K562 (cell line): ENCODE measurements around the gene MXRA7. TPM values are rescaled to one million over a fixed set of nuclear protein-coding genes. Genes with fewer than 3 reads are reported as not detected.
A peak's percentile ranks its signal among the peaks of the same experiment; 100 is the strongest.

Source experiments
- ATAC-seq: fragments of 200-7000 bp; cut with Tn5 transposase; 3 replicates; pipeline ENCODE4 v1.9.1; 2020; ENCODE audit warnings: moderate library complexity
- BruUV-seq: library from RNA; stranded (reverse); fragments of 400-500 nt; replicated peaks from 2 replicates; lab custom pipeline; 2021; lab: Mats Ljungman, UMichigan
- CTCF ChIA-PET: fragments of 300-600 bp; formaldehyde crosslinking; extraction: SDS; loops from one replicate; lab custom pipeline; 2021; ENCODE audit warnings: low intra/inter-chr PET ratio; lab: Yijun Ruan, JAX
- POLR2A ChIA-PET: fragments of 300-600, 350-650 bp; sonication (Branson Sonifier 250); formaldehyde crosslinking; extraction: SDS; loops from one replicate; lab custom pipeline; 2021; ENCODE audit warnings: antibody characterized with exemption, inconsistent platforms; lab: Yijun Ruan, JAX
- DNase-seq, 4 experiments: peaks; one replicate each; pipeline versions ENCODE4 v3.0.0 to v3.0.0-alpha.2; 2011 to 2018; ENCODE audit warnings: low spot score in 3 of 4, mixed read lengths in 3 of 4; ENCODE audit errors: extremely low read depth in 1 of 4
- FAIRE-seq: peaks from 2 replicates; lab custom pipeline; 2011; peaks lifted over from hg19 to GRCh38; lab: Jason Lieb, UNC
- H2AFZ ChIP-seq: 2 replicates; pipeline ENCODE4 v1.6.0; 2011; ENCODE audit warnings: low read depth, low read length, control low read depth, inconsistent platforms
- H3K27ac ChIP-seq: fragments of 200-600 bp; 3 replicates; pipeline ENCODE4 v1.8.0; 2011; ENCODE audit warnings: low read depth, mild to moderate bottlenecking, control low read depth, inconsistent platforms, low read length, moderate library complexity, mixed read lengths; ENCODE audit errors: extremely low read depth
- H3K27me3 ChIP-seq, 2 experiments: fragments of 300-600 bp in 1 of 2; 2 replicates in 1 of 2; 3 replicates in 1 of 2; pipeline versions ENCODE4 v1.6.0 to v1.8.0; 2011; ENCODE audit warnings: inconsistent platforms in 2 of 2, low read length in 2 of 2, mild to moderate bottlenecking in 1 of 2, mixed read lengths in 1 of 2, moderate library complexity in 1 of 2; ENCODE audit not compliant: control insufficient read depth in 2 of 2, insufficient read depth in 2 of 2
- H3K36me3 ChIP-seq: fragments of 300-600 bp; 3 replicates; pipeline ENCODE4 v1.8.0; 2011; ENCODE audit warnings: mild to moderate bottlenecking, low read length, inconsistent platforms; ENCODE audit not compliant: control insufficient read depth, insufficient read depth
- H3K4me1 ChIP-seq, 2 experiments: fragments of 200-600 bp in 1 of 2; replicated peaks in 1 of 2; 2 replicates in 1 of 2; 3 replicates in 1 of 2; pipeline versions ENCODE4 v1.5.1 to v1.8.0; 2011; ENCODE audit warnings: inconsistent platforms in 2 of 2, low read length in 2 of 2, mild to moderate bottlenecking in 1 of 2, mixed read lengths in 1 of 2, moderate library complexity in 1 of 2; ENCODE audit not compliant: control insufficient read depth in 2 of 2, insufficient read depth in 2 of 2
- H3K4me2 ChIP-seq: 2 replicates; pipeline ENCODE4 v1.6.1; 2011; ENCODE audit warnings: low read length, control low read depth, inconsistent platforms, mixed read lengths; ENCODE audit not compliant: insufficient read depth
- H3K4me3 ChIP-seq: fragments of 200-600 bp; sonication (generic), shearing (Covaris generic); 2 replicates; pipeline ENCODE4 v1.5.1; 2016; ENCODE audit warnings: control low read depth, inconsistent platforms
- H3K79me2 ChIP-seq: fragments of 200-600 bp; 3 replicates; pipeline ENCODE4 v1.8.0; 2011; ENCODE audit warnings: low read length, inconsistent platforms; ENCODE audit not compliant: control insufficient read depth, insufficient read depth
- H3K9ac ChIP-seq, 2 experiments: 2 replicates each; pipeline versions ENCODE4 v1.6.0 to v1.6.1; 2011; ENCODE audit warnings: low read depth in 2 of 2, low read length in 2 of 2, control low read depth in 1 of 2, inconsistent platforms in 1 of 2, mild to moderate bottlenecking in 1 of 2, mixed read lengths in 1 of 2; ENCODE audit not compliant: insufficient read depth in 1 of 2
- H3K9me1 ChIP-seq: one replicate; pipeline ENCODE4 v1.6.0; 2011; ENCODE audit warnings: inconsistent platforms, mild to moderate bottlenecking, low read length, moderate library complexity; ENCODE audit not compliant: control insufficient read depth, insufficient read depth
- H3K9me3 ChIP-seq: replicated peaks from 2 replicates; pipeline ENCODE4 v1.5.1; 2011; ENCODE audit warnings: low read depth, low read length, inconsistent platforms; ENCODE audit not compliant: control insufficient read depth, insufficient read depth
- H4K20me1 ChIP-seq: replicated peaks from 2 replicates; pipeline ENCODE4 v1.6.1; 2011; ENCODE audit warnings: low read length, inconsistent platforms, mixed read lengths; ENCODE audit not compliant: control insufficient read depth, insufficient read depth
- ATF3 ChIP-seq, 2 experiments: fragments of 450-650 bp in 1 of 2; sonication (generic) in 1 of 2; formaldehyde crosslinking in 1 of 2; IDR thresholded peaks in 1 of 2; conservative IDR thresholded peaks in 1 of 2; 2 replicates each; pipeline versions ENCODE4 v1.6.1 to v1.8.1; 2016 to 2023; ENCODE audit warnings: mild to moderate bottlenecking in 2 of 2, moderate library complexity in 2 of 2, inconsistent platforms in 1 of 2, missing genetic modification reagents in 1 of 2
- CBX5 ChIP-seq: IDR thresholded peaks from 2 replicates; pipeline ENCODE4 v1.6.1; 2014; ENCODE audit warnings: low read depth, borderline replicate concordance
- CREM ChIP-seq: IDR thresholded peaks from 2 replicates; pipeline ENCODE4 v1.6.1; 2014; ENCODE audit warnings: antibody characterized with exemption, low read depth
- EGR1 ChIP-seq: fragments of 450-650 bp; conservative IDR thresholded peaks from 2 replicates; pipeline ENCODE4 v1.6.1; 2017; ENCODE audit warnings: mild to moderate bottlenecking
- ETV1 ChIP-seq: fragments of 450-650 bp; conservative IDR thresholded peaks from 2 replicates; pipeline ENCODE4 v1.6.1; 2016; ENCODE audit warnings: missing genetic modification characterization, control low read depth, low read depth, missing compliant biosample characterization
- HDAC2 ChIP-seq: fragments of 450-650 bp; IDR thresholded peaks from 2 replicates; pipeline ENCODE4 v1.6.1; 2016; ENCODE audit warnings: mild to moderate bottlenecking
- MAFF ChIP-seq: IDR thresholded peaks from 2 replicates; pipeline ENCODE4 v1.6.1; 2012; ENCODE audit warnings: low read length, improper control_type of control experiment
- MEF2A ChIP-seq: IDR thresholded peaks from 2 replicates; pipeline ENCODE4 v1.6.1; 2011; ENCODE audit warnings: low read depth, mild to moderate bottlenecking, low read length, moderate library complexity; ENCODE audit not compliant: control insufficient read depth
- PHF21A ChIP-seq: fragments of 450-650 bp; IDR thresholded peaks from 2 replicates; pipeline ENCODE4 v1.6.1; 2017; ENCODE audit warnings: low read depth, borderline replicate concordance
- PKNOX1 ChIP-seq: fragments of 450-650 bp; IDR thresholded peaks from 2 replicates; pipeline ENCODE4 v1.6.1; 2016
- YY1 ChIP-seq, 3 experiments: IDR thresholded peaks; 2 replicates each; pipeline ENCODE4 v1.6.1; 2011; ENCODE audit warnings: low read length in 2 of 3, mild to moderate bottlenecking in 2 of 3, moderate library complexity in 2 of 3, borderline replicate concordance in 1 of 3, control low read depth in 1 of 3, low read depth in 1 of 3; ENCODE audit not compliant: insufficient read depth in 3 of 3, insufficient replicate concordance in 2 of 3, control insufficient read depth in 1 of 3, insufficient read length in 1 of 3; ENCODE audit errors: extremely low read depth in 1 of 3
- ZNF584 ChIP-seq: fragments of 200-800 bp; sonication (Bioruptor generic); IDR thresholded peaks from 2 replicates; pipeline ENCODE4 v1.6.1; 2016; ENCODE audit warnings: low read depth, mild to moderate bottlenecking, missing genetic modification characterization, missing compliant biosample characterization
- WGBS: fragments of 100-300 bp; shearing (Covaris generic); methylation state at CpG from one replicate; pipeline ENCODE4 v1.1.6; 2016; ENCODE audit warnings: low coverage, mixed read lengths; ENCODE audit not compliant: insufficient coverage; ENCODE audit errors: missing lambda C conversion rate; 5-methylcytosine and 5-hydroxymethylcytosine counted together
- in situ Hi-C: fragments of 300-500 bp; cut with MboI; formaldehyde crosslinking; loops from 4 replicates; pipeline ENCODE4 v1.15.0; 2018; ENCODE audit warnings: inconsistent platforms, mixed read lengths
- intact Hi-C: fragments of 100-400 bp; cut with micrococcal nuclease; formaldehyde crosslinking; loops from 2 replicates; pipeline ENCODE4 v1.14.2; 2022
- polyA plus RNA-seq, 8 experiments: library from polyadenylated mRNA; depleted of rRNA in 4 of 8; stranded (reverse) in 5 of 8; unstranded in 3 of 8; fragments of >200 nt; fragmentation: Nextera tagmentation in 2 of 8; fragmentation: Illumina TruSeq in 1 of 8; extraction: Ambion mirVana in 2 of 8; extraction: Trizol in 1 of 8; gene quantifications; 2 replicates each; pipeline versions ENCODE4 v1.2.1 to v1.2.3, GENCODE V29; 2011 to 2014; ENCODE audit warnings: inconsistent platforms in 1 of 8, missing spikeins in 1 of 8
- total RNA-seq, 7 experiments: library from RNA; depleted of rRNA in 6 of 7; stranded (reverse); fragments of >200 nt in 6 of 7; fragmentation: Illumina TruSeq in 2 of 7; extraction: Trizol in 2 of 7; gene quantifications; 2 replicates each; pipeline versions ENCODE4 v1.2.1 to v1.2.3, GENCODE V29; 2011 to 2021; ENCODE audit warnings: low replicate concordance in 1 of 7

The MXRA7 gene
- total and polyA plus RNA-seq, 9 of the 15 experiments (the other 6 are each of a cell fraction or from before 2014, with no cell fraction given) = 2.6 to 38.4 (median 14.3) TPM

GRCh38 chr17:76700617-76701470 lies 9.9 kb downstream of the MXRA7 start:
- no peak for DNase-seq
- H3K27me3 ChIP-seq = no peaks in the 10 kb centered on the region
- peak; percentile 47; the same call in 1 of the 2 replicates for TF ChIP-seq MEF2A
- TF ChIP-seq CBX5 = no peak
- peak; percentile 47 for TF ChIP-seq ATF3 (IDR thresholded peaks at IDR 0.05)
- no peak for TF ChIP-seq ATF3 (CRISPR knock-in tag; conservative IDR thresholded peaks at IDR 0.05)
- TF ChIP-seq CREM = peak; percentile 8; the same call in 1 of the 2 replicates
- no peak for TF ChIP-seq ZNF584 (CRISPR knock-in tag)
- TF ChIP-seq PKNOX1 = no peak
- no peak for TF ChIP-seq MAFF
- TF ChIP-seq YY1 (IDR thresholded peaks at IDR 0.05; ENCODE audit: borderline replicate concordance in 1 of 3, control insufficient read depth in 1 of 3, extremely low read depth in 1 of 3, insufficient read depth in 3 of 3, insufficient read length in 1 of 3, insufficient replicate concordance in 2 of 3, low read depth in 1 of 3, low read length in 2 of 3) = no peak
- peak; percentile 81 for TF ChIP-seq EGR1
- no peak for TF ChIP-seq HDAC2
- 0 out of 2 replicates have a peak, but pooled peaks have one; percentile 24 for TF ChIP-seq ETV1
- TF ChIP-seq PHF21A = no peak
- no TSS peak for BruUV-seq
- no peaks in the 10 kb centered on the region for H3K9me3 ChIP-seq
- intact Hi-C loops = no loop called here
- H4K20me1 ChIP-seq = 0 out of 2 replicates have a peak, but pooled peaks cover 3% of the 10 kb centered on the region
- H3K36me3 ChIP-seq = no peaks in the 10 kb centered on the region
- ChIA-PET CTCF (no interaction called here), POLR2A (interaction anchor here (0.6 to 1.3 kb wide), 2 partner anchors 24 to 142 kb away, joined by 3 read pairs; no protein-coding TSS in a partner anchor)
- no peak for FAIRE-seq
- H3K9me1 ChIP-seq = no peaks in the 10 kb centered on the region
- no peak for ATAC-seq
- H3K79me2 ChIP-seq = no peaks in the 10 kb centered on the region
- in situ Hi-C loops = no loop called here
- no peak overlapping the region for H3K4me3 ChIP-seq
- WGBS = 45% methylated on average over 27 of the region's 33 CpGs
- no peak overlapping the region for H2AFZ ChIP-seq
- peak overlapping the region in 1 of 2 experiments; percentile 71; a peak in 1 of 4 replicates for H3K9ac ChIP-seq
- H3K4me1 ChIP-seq = peaks cover 15 to 37% of the 10 kb centered on the region in 2 experiments
- H3K27ac ChIP-seq = no peak overlapping the region
- H3K4me2 ChIP-seq = no peak overlapping the region
